CD4-positive, alpha-beta T cell treated with Interleukin-1 beta for 1 hour (primary cell): ENCODE data around the gene NEK8.
"Not testable (repeated sequence)": the region's sequence is repeated elsewhere in the genome, so short reads cannot be mapped to it uniquely, and the experiment has no call there.

Experiments
- DNase-seq, 2 donors: peaks; one replicate each; pipeline ENCODE4 v3.0.0-alpha.2; 2020 to 2022

The NEK8 gene

GRCh38 chr17:28710861-28711722 is 17.5 kb upstream of the NEK8 start:
- peak; percentile 89 to 94 for DNase-seq

DNA sequence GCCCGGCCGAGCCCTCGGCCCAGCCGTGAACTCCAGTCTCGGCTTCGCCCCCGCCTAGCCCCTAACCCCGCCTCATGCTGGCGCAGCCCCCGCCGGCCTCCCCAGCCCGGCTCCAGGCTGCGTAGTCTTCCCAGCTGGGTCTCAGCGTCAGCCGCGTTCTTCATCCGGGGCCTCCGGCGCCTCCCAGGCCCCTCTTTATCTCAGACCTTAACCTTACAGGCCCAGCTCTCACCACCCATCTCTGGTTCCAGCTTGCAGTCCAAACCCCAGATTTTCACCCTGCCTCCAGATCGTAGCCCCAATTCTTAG is 16.9 kb upstream of the NEK8 start, which contains the start of gene PROCA1:
TSS of gene PROCA1 (minus strand) at position 166 of the 309 bp plus-strand sequence. CDS start 228 bp downstream, outside the sequence.
- no peak for DNase-seq

- DNase-seq: peak; percentile 77 to 78
Measured at GRCh38 chr17:28712032-28712704, 16.4 kb upstream of the NEK8 start.

- DNase-seq: no peak
Measured at GRCh38 chr17:28712705-28713415, 15.7 kb upstream of the NEK8 start.

- no peak for DNase-seq
Measured at GRCh38 chr17:28714281-28714680, 14.3 kb upstream of the NEK8 start.

DNA sequence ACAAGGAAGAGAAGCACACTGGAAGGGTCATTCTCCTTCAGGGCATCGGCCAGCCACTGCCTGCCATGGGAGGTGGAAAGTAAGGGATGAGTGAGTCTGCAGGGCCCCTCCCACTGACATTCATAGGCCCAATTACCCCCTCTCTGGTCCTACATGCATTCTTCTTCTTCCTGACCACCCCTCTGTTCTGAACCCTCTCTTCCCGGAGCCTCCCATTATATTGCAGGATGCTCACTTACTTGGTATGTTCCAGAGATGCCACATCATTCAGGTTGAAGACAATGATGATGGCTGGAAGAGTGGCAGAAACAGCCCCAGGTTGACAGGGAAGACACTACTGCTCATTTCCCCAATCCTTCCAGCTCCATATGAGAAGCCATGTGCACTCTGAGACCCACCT is 13.4 kb upstream of the NEK8 start:
- DNase-seq: no peak

DNA sequence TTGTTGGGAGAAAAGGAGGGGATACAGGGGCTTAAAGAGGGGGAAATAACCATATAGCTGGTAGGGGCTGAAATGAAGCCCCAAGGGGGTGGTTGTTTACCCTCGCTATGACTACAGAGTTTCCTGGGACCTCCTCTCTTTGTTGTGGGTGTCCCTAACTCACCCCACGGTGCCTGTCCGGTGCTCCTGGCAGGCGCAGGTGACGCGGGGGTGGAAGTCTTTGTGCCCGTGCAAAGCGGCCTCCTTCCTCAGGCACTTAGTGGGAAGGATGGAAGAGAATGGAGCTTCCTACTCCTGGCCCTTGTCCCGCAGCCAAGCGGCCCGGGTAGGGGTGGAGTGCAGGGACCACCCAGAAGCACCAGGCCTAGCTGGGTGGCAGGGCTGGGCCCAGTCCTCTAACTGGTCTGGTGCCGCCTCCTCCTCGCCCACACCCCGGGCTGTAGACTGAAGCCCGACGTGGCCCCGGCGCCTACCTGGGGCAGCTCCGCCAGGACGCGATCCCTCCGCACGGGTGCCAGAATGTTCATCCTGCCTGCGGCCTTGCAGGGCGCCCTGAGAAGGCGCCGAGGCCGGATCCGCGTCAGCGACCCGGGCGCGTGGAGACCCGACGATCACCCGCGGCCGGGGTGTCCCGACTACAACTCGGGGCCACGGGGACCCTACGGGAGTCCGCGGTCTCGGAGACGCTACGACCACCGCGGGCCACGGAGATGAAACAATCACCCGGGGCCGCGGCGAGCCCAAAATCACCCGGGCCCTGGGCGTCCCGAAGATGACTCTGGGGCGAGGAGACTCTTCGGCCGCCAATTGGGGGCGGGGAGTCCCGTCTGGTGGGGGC is 11.6 kb upstream of the NEK8 start:
- DNase-seq: no peak

GRCh38 chr17:28717578-28718332 is 10.8 kb upstream of the NEK8 start, which contains the start of gene RAB34:
Gene RAB34, minus strand, starts transcription at chr17:28717868. Its CDS starts 602 bp downstream, at chr17:28717266.
- peak in 1 of 2 donors; percentile 35 for DNase-seq

DNA sequence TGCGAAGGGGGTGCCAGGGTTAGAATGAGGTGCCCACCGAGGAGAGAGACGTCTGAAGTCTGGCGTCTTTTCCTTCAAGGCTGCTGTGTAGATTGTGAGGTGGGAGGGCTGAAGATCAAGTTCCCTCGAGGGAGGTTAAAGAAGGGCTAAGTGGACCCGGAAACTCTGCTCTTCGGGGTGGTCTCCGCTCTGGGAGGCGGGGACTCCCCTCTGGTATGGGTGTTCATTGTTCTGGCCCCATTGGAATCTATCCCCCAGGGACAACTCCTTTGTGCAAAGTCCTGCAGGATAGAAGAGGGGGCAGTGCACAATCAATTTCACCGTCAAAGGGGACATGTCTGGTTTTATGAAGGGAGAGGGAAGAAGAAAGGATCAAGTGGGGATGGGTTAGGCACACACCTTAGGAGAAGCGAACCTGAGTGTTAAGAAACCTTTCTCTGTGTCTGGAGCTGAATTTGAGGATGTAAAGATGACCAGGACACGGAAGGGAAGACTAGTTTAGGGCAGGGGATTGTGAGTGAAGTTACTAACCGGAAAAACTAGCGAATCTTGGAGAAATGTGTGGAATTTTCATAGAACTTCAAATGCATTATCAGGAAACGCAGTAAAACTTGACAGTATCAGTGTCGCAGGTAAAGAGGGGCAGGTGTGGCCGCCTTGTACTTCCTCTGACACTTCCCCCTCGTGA is 10.1 kb upstream of the NEK8 start:
- DNase-seq: no peak

DNA sequence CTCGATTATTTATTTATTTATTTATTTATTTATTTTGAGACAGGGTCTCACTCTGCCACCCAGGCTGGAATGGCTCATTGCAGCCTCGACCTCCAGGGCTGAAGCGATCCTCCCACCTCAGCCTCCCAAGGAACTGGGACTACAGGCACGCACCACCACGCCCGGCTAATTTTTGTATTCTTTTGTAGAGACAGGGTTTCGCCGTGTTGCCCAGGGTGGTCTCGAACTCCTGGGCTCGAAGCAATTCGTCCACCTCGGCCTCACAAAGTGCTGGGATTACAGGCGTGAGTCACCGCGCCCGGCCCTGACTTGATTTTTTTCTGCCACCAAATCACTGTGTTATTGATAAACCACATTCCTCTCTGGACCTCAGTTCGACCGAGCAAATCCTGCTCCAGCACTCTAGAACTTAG is 9.6 kb upstream of the NEK8 start:
- no peak for DNase-seq

DNA sequence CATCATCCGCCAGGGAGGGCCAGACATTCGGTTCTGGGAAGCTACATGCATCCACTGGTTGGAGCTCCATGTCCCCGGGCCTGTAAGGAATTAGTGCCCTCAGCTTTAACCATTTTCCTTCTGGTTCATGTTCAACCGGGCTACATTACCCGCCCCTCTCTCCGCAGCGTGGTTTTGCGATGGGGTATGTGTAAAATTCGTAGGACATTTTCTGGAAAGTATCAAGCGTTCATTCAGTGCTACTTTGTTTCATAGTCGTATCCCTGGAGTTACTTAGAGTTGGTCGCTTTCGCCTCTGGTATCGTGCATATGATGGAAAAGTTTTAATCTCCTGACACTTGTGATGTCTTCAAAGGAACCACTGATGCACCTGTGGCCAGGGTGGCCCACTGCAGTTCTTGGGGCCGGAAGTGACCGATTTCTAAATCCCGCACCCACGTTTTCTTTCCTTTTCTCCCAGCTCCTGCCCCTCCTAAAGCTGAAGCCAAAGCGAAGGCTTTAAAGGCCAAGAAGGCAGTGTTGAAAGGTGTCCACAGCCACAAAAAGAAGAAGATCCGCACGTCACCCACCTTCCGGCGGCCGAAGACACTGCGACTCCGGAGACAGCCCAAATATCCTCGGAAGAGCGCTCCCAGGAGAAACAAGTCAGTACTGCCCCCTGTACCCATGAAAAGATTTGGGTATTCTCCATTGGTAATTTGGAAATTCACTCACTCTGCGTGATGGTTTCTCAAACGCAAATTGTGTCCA is 8.2 kb upstream of the NEK8 start:
- DNase-seq: peak in 1 of 2 donors; percentile 40

GRCh38 chr17:28720997-28721329 is 7.6 kb upstream of the NEK8 start:
- DNase-seq: not testable (repeated sequence)

DNA sequence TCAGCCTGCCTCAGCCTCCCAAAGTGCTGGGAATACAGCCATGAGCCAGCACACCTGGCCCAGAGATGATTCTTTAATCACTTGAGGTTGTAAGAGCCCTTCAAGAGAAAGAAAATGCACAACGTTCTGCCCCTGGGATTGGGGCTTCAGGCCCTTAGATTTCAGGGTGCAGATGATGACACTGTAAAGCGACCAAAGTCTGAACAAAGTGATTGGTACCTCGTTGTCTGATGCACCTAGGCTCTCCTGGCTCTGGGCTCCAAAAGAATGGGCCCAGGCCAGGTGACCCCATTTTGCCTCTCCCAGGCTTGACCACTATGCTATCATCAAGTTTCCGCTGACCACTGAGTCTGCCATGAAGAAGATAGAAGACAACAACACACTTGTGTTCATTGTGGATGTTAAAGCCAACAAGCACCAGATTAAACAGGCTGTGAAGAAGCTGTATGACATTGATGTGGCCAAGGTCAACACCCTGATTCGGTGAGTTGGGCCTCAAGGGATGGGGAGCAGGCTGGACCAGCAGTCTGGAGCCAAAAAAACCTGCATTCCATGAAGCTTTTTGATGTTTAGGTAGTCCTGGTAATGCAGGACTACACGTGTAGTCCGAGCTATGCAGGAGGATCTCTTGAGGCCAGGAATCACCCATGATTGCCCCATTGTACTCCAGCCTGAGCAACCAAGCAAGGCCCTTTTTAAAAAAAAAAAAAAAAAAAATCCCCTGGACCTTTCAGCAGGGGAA is 6.0 kb upstream of the NEK8 start:
- DNase-seq: no peak

GRCh38 chr17:28723159-28723835 is 5.3 kb upstream of the NEK8 start:
- no peak for DNase-seq

DNA sequence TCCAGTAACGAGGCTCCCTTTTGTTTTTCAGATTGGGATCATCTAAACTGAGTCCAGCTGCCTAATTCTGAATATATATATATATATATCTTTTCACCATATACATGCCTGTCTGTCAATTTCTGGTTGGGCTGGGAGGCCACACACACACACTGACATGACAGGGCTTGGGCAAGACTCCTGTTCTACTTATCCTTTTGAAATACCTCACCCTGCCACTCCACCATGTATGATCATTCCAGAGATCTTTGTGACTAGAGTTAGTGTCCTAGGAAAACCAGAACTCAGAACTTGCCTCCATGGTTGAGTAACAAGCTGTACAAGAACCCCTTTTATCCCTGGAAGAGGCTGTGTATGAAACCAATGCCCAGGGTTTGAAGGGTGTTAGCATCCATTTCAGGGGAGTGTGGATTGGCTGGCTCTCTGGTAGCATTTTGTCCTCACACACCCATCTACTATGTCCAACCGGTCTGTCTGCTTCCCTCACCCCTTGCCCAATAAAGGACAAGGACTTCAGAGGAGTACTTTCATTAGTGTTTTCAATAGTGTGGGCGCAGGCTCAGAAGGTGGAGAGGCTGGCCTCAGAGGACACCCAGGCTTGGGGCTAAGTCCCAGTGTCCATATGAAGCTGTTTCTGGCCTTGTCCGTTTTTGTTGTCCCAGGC is 4.6 kb upstream of the NEK8 start:
- not testable (repeated sequence) for DNase-seq

DNA sequence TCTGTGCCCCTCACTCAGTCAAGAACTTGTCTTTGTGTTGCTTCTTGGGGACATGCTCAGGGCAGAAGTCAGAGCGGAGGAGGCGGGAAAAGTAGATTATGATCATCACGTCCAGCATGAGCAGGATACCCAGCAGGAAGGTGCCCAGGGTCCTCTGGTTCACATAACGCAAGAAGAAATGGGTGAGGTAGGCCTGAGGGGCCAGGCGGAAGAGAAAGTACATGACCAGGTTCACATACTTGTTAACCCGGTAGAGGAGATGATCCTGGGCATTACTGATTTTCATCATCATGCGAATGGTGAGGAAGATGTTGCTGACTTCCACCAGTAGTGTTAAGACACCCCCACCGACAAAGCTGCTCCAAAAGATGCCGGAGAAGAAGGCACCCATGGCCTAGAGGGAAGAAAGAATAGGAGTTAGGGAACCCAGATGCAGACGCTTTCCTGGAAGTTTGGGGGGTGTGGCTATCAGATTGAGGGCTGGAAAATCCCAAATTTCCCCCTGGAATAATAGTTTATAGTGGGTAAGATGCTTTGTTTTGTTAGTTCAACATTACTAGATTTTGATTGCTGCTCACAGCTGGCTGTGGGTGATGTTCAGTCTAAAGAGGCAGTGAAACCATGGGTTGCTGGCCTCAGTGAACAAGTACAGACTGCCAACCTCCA is 4.0 kb upstream of the NEK8 start:
- DNase-seq: no peak

GRCh38 chr17:28725166-28725659 is 3.4 kb upstream of the NEK8 start:
- DNase-seq: no peak
